ENCODE data around the gene DAPK2.

GRCh38 chr15:63938486-63939061 is 107.7 kb downstream of the DAPK2 start:
- TF ChIP-seq CTCF (IDR thresholded peaks at IDR 0.05) (no peak), NRF1 (IDR thresholded peaks at IDR 0.05; ENCODE audit: low read depth, low read length) (no peak), USF2 (IDR thresholded peaks at IDR 0.05; ENCODE audit: borderline replicate concordance, low read depth, low read length) (no peak), ZBTB33 (IDR thresholded peaks at IDR 0.05; ENCODE audit: borderline replicate concordance, low read depth) (no peak), SIN3A (IDR thresholded peaks at IDR 0.05; ENCODE audit: borderline replicate concordance, low read depth, low read length) (no peak), FOSL2 (IDR thresholded peaks at IDR 0.05; ENCODE audit: borderline replicate concordance, low read depth) (no peak), RXRA (IDR thresholded peaks at IDR 0.05; ENCODE audit: borderline replicate concordance, low read depth) (no peak), REST (IDR thresholded peaks at IDR 0.05; ENCODE audit: low read depth, low read length) (no peak), TCF12 (IDR thresholded peaks at IDR 0.05) (no peak), GABPA (IDR thresholded peaks at IDR 0.05; ENCODE audit: low read depth) (no peak)

Data from SK-N-SH (cell line).